Left ventricle myocardium inferior (tissue), 1 donor: ENCODE measurements around the gene ARF3. TPM values are rescaled to one million over a fixed set of nuclear protein-coding genes. Genes with fewer than 3 reads are reported as not detected.
A peak's percentile ranks its signal among the peaks of the same experiment; 100 is the strongest.

Experiments
- DNase-seq: peaks from one replicate; pipeline ENCODE4 v3.0.0-alpha.2; 2020
- H3K27ac ChIP-seq: fragments of 200-600 bp; replicated peaks from 2 replicates; pipeline ENCODE4 v1.8.0; 2021
- H3K27me3 ChIP-seq: fragments of 200-600 bp; 2 replicates; pipeline ENCODE4 v1.8.0; 2021; ENCODE audit warnings: low read depth
- H3K36me3 ChIP-seq: fragments of 200-600 bp; 2 replicates; pipeline ENCODE4 v1.8.0; 2021
- H3K4me1 ChIP-seq: fragments of 200-600 bp; 2 replicates; pipeline ENCODE4 v1.8.0; 2021
- H3K4me3 ChIP-seq: fragments of 200-600 bp; 2 replicates; pipeline ENCODE4 v1.8.0; 2021; ENCODE audit warnings: mild to moderate bottlenecking, moderate library complexity
- H3K9me3 ChIP-seq: fragments of 200-600 bp; replicated peaks from 2 replicates; pipeline ENCODE4 v1.8.0; 2021
- CTCF ChIP-seq: fragments of 200-600 bp; IDR thresholded peaks from 2 replicates; pipeline ENCODE4 v1.8.0; 2021; ENCODE audit warnings: antibody characterized with exemption, mild to moderate bottlenecking, borderline replicate concordance
- intact Hi-C: fragments of 100-400 bp; cut with micrococcal nuclease; formaldehyde crosslinking; loops from one replicate; pipeline ENCODE4 v1.11.0; 2022
- total RNA-seq: library from RNA; stranded (reverse); fragmentation: NEBNext Ultra II Directional; extraction: Animal tissue kit (Norgen Biotek cat#: 25700); gene quantifications from one replicate; pipeline ENCODE4 v1.2.1, GENCODE V29; 2021
- donor health status: DM: no; HTN: yes; CAD: no; lungs with severe emphysema.

ARF3 gene
- total RNA-seq, 1 donor from 2014 or later, result 49.6 TPM

GRCh38 chr12:48970702-48971334 is 13.5 kb upstream of the ARF3 start:
- H3K27ac ChIP-seq, result no peak overlapping the region
- H3K9me3 ChIP-seq, result no peaks in the 10 kb centered on the region
- H3K4me3 ChIP-seq, result peak overlapping the region; percentile 55
- no peak for DNase-seq
- peaks cover 87% of the 10 kb centered on the region for H3K27me3 ChIP-seq
- no peak for TF ChIP-seq CTCF
- H3K4me1 ChIP-seq, result peaks cover 35% of the 10 kb centered on the region
- H3K36me3 ChIP-seq, result no peaks in the 10 kb centered on the region
- intact Hi-C loops, result no loop called here

DNA sequence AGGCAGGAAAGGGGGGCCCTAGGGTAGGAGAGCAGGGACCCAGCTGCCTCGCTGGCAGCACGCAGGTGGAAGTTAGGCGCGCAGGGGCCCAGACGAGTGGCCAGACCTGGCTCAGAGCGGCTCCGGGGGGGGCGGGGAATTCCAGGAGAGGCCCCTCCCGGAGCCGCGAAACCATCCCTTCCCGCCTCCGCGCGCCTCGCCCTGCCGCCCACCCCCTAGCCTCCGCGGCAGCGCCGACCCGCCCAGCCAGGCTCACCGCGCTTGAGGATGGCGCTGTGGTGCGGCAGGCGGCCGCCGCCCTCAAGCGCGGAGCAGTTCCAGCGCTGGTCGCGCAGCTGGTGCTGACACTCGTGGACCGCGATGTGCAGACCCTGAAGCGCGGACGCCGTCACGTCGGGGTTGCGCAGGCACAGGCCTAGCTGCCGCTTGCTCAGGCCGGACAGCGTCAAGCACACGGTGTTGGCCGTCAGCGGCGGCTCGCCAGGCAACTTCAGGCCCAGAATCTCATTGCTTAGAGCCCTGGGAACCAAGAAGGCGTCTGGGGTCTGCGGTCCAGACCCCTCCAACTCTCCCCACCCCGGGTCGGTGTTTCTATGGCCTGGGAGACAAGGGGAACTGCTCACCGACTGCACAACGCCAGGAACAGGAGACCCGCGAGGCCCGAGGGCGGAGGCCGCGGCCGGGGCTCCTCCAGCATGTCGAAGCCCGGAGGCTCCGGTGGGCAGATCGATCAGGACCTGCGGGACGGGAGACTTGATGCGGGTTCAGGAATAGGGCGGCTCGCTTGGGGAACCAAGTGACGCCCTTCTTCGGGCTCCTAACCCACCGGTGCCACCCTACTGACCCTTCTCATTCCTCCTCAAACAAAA is 12.8 kb upstream of the ARF3 start:
- H3K4me3 ChIP-seq, result peak overlapping the region; percentile 55
- TF ChIP-seq CTCF, result no peak
- no peak for DNase-seq
- peaks cover 80% of the 10 kb centered on the region for H3K27me3 ChIP-seq
- H3K36me3 ChIP-seq, result no peaks in the 10 kb centered on the region
- no peaks in the 10 kb centered on the region for H3K9me3 ChIP-seq
- peaks cover 35% of the 10 kb centered on the region for H3K4me1 ChIP-seq
- intact Hi-C loops, result no loop called here
- H3K27ac ChIP-seq, result no peak overlapping the region

DNA sequence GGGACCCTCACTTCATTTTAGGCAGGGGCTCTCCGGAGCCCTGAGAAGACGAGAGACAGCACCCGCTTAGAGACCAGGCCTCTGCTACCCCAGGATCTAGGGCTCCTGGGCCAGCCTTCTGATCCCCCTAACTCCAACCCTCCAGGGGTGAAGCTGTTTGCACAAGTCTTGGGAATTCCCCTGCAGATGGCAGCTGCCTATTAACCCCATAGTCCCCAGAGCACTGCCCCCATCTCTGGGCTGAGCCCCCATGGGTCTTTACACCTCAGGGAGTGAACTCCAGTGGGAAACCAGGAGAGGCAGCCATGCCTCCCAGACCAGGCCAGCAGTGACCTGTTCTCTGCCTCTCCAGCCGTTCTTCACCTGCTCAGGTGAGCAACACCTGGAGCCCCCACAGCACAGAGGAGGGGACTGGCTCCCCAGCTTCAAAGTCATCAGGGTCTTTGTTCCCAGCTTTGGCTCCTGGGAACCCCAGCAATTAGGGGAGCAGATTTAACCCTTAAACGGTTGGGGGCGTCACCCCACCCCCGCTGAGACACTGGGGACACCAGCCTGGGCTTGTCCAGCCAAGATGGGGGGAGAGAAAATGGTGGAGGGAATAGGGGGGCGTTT is 12.0 kb upstream of the ARF3 start:
- peaks cover 72% of the 10 kb centered on the region for H3K27me3 ChIP-seq
- no peak for DNase-seq
- TF ChIP-seq CTCF, result no peak
- H3K4me1 ChIP-seq, result peaks cover 34% of the 10 kb centered on the region
- no peaks in the 10 kb centered on the region for H3K36me3 ChIP-seq
- intact Hi-C loops, result no loop called here
- H3K9me3 ChIP-seq, result no peaks in the 10 kb centered on the region
- peak overlapping the region; percentile 55 for H3K4me3 ChIP-seq
- no peak overlapping the region for H3K27ac ChIP-seq

DNA sequence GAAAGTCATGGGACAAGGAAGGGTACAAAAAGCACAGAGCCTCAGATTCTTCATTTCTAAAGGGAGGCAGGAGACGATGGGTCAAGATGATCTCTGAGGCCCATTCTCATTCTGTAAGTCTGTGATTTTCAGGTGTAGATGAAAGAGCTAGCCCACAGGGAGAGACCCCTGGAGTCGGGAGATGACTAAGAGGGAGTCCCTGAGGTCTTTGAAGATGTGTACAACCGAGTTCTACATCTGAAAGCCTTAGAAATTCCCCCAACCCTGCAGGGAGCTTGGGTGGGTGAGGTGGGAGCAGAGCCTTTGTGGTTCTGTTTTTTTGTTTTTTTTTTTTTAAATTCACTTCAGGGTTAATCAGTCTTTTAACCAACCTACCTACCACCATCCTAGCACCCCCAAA is 11.2 kb upstream of the ARF3 start:
- no peak overlapping the region for H3K27ac ChIP-seq
- H3K4me3 ChIP-seq, result no peak overlapping the region
- H3K4me1 ChIP-seq, result peaks cover 30% of the 10 kb centered on the region
- intact Hi-C loops, result no loop called here
- peaks cover 64% of the 10 kb centered on the region for H3K27me3 ChIP-seq
- no peak for DNase-seq
- no peak for TF ChIP-seq CTCF
- no peaks in the 10 kb centered on the region for H3K9me3 ChIP-seq
- H3K36me3 ChIP-seq, result no peaks in the 10 kb centered on the region

GRCh38 chr12:48967991-48968390 is 10.7 kb upstream of the ARF3 start:
- no peak overlapping the region for H3K4me3 ChIP-seq
- intact Hi-C loops, result no loop called here
- DNase-seq, result no peak
- H3K36me3 ChIP-seq, result no peaks in the 10 kb centered on the region
- peaks cover 30% of the 10 kb centered on the region for H3K4me1 ChIP-seq
- peaks cover 59% of the 10 kb centered on the region for H3K27me3 ChIP-seq
- H3K9me3 ChIP-seq, result no peaks in the 10 kb centered on the region
- TF ChIP-seq CTCF, result no peak
- H3K27ac ChIP-seq, result no peak overlapping the region
